ENCODE results near the gene ERBB4. TPM values are rescaled to one million over a fixed set of nuclear protein-coding genes. Genes with fewer than 3 reads are reported as not detected.

Gene ERBB4
- total RNA-seq, 1 donor from 2014 or later, result 0.36 TPM

GRCh38 chr2:211864328-211864727 lies 674.3 kb downstream of the ERBB4 start:
- H3K36me3 Mint-ChIP-seq (ENCODE audit: low read depth, unreplicated experiment), result peaks cover 4% of the 10 kb centered on the region
- no peaks in the 10 kb centered on the region for H3K27me3 Mint-ChIP-seq (ENCODE audit: unreplicated experiment)
- no peaks in the 10 kb centered on the region for H3K9me3 Mint-ChIP-seq (ENCODE audit: unreplicated experiment)
- no peak overlapping the region for H3K4me3 Mint-ChIP-seq (ENCODE audit: unreplicated experiment)
- no peaks in the 10 kb centered on the region for H3K4me1 Mint-ChIP-seq (ENCODE audit: unreplicated experiment)
- DNase-seq (ENCODE audit: low spot score), result no peak
- TF ChIP-seq CTCF (IDR thresholded peaks at IDR 0.05; ENCODE audit: unreplicated experiment), result no peak
- no peak overlapping the region for H3K27ac Mint-ChIP-seq (ENCODE audit: unreplicated experiment)

GRCh38 chr2:211860224-211860623 lies 678.4 kb downstream of the ERBB4 start:
- H3K9me3 Mint-ChIP-seq (ENCODE audit: unreplicated experiment), result no peaks in the 10 kb centered on the region
- no peak for DNase-seq (ENCODE audit: low spot score)
- TF ChIP-seq CTCF (IDR thresholded peaks at IDR 0.05; ENCODE audit: unreplicated experiment), result no peak
- peaks cover 4% of the 10 kb centered on the region for H3K36me3 Mint-ChIP-seq (ENCODE audit: low read depth, unreplicated experiment)
- peaks cover 3% of the 10 kb centered on the region for H3K27me3 Mint-ChIP-seq (ENCODE audit: unreplicated experiment)
- no peak overlapping the region for H3K4me3 Mint-ChIP-seq (ENCODE audit: unreplicated experiment)
- no peaks in the 10 kb centered on the region for H3K4me1 Mint-ChIP-seq (ENCODE audit: unreplicated experiment)
- H3K27ac Mint-ChIP-seq (ENCODE audit: unreplicated experiment), result no peak overlapping the region

- H3K36me3 Mint-ChIP-seq (ENCODE audit: low read depth, unreplicated experiment), result no peaks in the 10 kb centered on the region
These were observed 683.8 kb downstream of the ERBB4 start for GRCh38 chr2:211854832-211855231.

GRCh38 chr2:211846714-211847113 lies 691.9 kb downstream of the ERBB4 start:
- Mint-ChIP-seq H3K36me3 (ENCODE audit: low read depth, unreplicated experiment) (no peaks in the 10 kb centered on the region), H3K4me1 (ENCODE audit: unreplicated experiment) (no peaks in the 10 kb centered on the region), H3K27me3 (ENCODE audit: unreplicated experiment) (no peaks in the 10 kb centered on the region), H3K27ac (ENCODE audit: unreplicated experiment) (no peak overlapping the region), H3K9me3 (ENCODE audit: unreplicated experiment) (no peaks in the 10 kb centered on the region), H3K4me3 (ENCODE audit: unreplicated experiment) (no peak overlapping the region)
- DNase-seq (ENCODE audit: low spot score), result no peak
- TF ChIP-seq CTCF (IDR thresholded peaks at IDR 0.05; ENCODE audit: unreplicated experiment), result no peak

More at GRCh38 chr2:211854832-211855231, 683.8 kb downstream of the ERBB4 start:
- H3K9me3 Mint-ChIP-seq (ENCODE audit: unreplicated experiment), result no peaks in the 10 kb centered on the region
- TF ChIP-seq CTCF (IDR thresholded peaks at IDR 0.05; ENCODE audit: unreplicated experiment), result peak; percentile 70
- no peak overlapping the region for H3K4me3 Mint-ChIP-seq (ENCODE audit: unreplicated experiment)
- no peaks in the 10 kb centered on the region for H3K4me1 Mint-ChIP-seq (ENCODE audit: unreplicated experiment)
- no peak for DNase-seq (ENCODE audit: low spot score)
- peaks cover 3% of the 10 kb centered on the region for H3K27me3 Mint-ChIP-seq (ENCODE audit: unreplicated experiment)
- no peak overlapping the region for H3K27ac Mint-ChIP-seq (ENCODE audit: unreplicated experiment)

GRCh38 chr2:211846036-211846400 lies 692.6 kb downstream of the ERBB4 start:
- H3K36me3 Mint-ChIP-seq (ENCODE audit: low read depth, unreplicated experiment), result no peaks in the 10 kb centered on the region
- no peak for DNase-seq (ENCODE audit: low spot score)
- H3K27ac Mint-ChIP-seq (ENCODE audit: unreplicated experiment), result no peak overlapping the region
- H3K9me3 Mint-ChIP-seq (ENCODE audit: unreplicated experiment), result no peaks in the 10 kb centered on the region
- H3K4me3 Mint-ChIP-seq (ENCODE audit: unreplicated experiment), result no peak overlapping the region
- no peaks in the 10 kb centered on the region for H3K4me1 Mint-ChIP-seq (ENCODE audit: unreplicated experiment)
- no peaks in the 10 kb centered on the region for H3K27me3 Mint-ChIP-seq (ENCODE audit: unreplicated experiment)
- no peak for TF ChIP-seq CTCF (IDR thresholded peaks at IDR 0.05; ENCODE audit: unreplicated experiment)
